Measurements from ENCODE around the gene XAGE3.

Gene XAGE3

GRCh38 chrX:52830551-52830950, 37.3 kb downstream of the XAGE3 start:
- no peak for DNase-seq

DNA sequence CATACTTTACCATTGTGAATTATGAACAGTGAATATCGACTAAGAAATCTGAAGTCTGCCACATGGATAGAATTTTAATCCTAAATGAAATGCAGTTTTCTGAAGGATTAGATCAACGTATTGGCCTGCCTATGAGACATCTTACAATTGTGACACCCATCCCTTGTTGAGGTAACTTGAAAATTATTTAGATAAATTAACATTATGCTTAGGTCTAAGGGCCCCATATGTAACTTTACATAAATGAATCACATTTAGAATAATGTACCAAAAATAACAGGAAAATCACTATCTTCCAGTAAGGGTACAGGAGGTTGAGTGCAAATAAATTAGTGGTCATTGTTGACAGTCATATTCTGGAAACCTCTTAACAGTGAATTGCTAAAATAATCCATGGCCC, 43.3 kb downstream of the XAGE3 start:
- DNase-seq, result no peak

DNA sequence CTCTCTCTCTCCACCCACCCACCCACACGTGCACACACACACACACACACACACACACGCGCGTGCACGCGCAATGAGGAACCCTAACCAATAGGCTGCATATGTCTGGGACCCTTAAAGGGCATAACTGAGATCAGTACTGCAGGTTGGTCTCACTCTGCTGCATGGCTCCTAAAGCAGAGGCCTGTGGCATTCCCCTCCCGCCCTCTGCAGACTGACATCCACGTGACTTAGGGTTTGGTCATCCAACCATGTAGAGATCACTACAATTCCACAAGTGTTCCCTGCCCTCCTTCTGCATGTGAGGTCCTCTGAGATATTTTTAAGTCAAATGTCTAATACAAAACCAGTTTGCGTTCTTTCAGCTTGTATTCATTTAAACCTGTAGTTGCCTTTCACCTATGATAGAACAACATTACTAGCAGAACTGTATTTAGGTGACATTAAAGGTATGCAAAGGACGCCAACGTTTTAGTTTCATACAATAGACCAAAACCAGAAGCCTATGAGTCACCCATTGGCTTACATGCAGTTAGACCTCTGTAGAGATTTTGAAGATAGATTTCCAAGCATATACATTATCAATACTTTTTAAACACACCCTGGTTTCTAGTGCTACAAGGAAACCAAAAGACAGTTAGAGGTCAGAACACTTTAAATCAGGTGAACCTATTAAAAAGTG, 46.7 kb downstream of the XAGE3 start:
- no peak for DNase-seq

DNA sequence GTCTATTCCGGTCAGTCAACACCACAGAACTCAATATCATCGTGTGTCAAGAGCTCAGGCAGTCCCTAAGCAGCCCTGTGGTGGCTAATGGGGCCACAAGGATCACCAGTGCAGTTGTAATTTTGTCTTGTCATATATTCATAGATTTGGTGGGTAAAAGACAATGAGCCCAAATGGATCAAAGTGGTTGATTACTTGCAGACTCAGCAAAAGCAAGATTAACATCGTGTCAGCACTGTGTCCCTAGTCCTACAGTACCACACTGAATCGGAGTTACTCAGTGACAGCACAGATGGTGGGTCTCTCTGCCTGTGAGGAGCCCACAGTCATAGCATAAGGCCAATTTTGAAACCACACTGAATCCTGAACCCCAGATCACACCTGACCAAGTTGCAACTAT, 48.1 kb downstream of the XAGE3 start:
- DNase-seq, result no peak
